SK-N-SH treated with all-trans-retinoic acid at 6 μM for 48 hours (cell line): ENCODE results near the gene KCNG2.

Source experiments
- ATAC-seq: fragments of 200-7000 bp; cut with Tn5 transposase; 3 replicates; pipeline ENCODE4 v1.9.1; 2020; ENCODE audit warnings: mild to moderate bottlenecking, moderate library complexity
- ARNTL ChIP-seq: fragments of 450-650 bp; formaldehyde crosslinking; IDR thresholded peaks from 2 replicates; pipeline ENCODE4 v1.5.0; 2020; ENCODE audit warnings: low read depth, mild to moderate bottlenecking, moderate library complexity, borderline replicate concordance
- BACH2 ChIP-seq: fragments of 250-450 bp; sonication (Bioruptor Pico); IDR thresholded peaks from 2 replicates; pipeline ENCODE4 v1.9.0; 2021; ENCODE audit warnings: mild to moderate bottlenecking, borderline replicate concordance
- CSDC2 ChIP-seq: fragments of 250-450 bp; sonication (Bioruptor Pico); IDR thresholded peaks from 2 replicates; pipeline ENCODE4 v1.5.0; 2020; ENCODE audit warnings: mild to moderate bottlenecking, moderate library complexity
- ESRRG ChIP-seq: fragments of 250-450 bp; sonication (Bioruptor Pico); IDR thresholded peaks from 2 replicates; pipeline ENCODE4 v1.6.1; 2021; ENCODE audit warnings: mild to moderate bottlenecking
- GLIS3 ChIP-seq: fragments of 250-450 bp; sonication (Bioruptor Pico); IDR thresholded peaks from 2 replicates; pipeline ENCODE4 v1.5.0; 2020; ENCODE audit warnings: mild to moderate bottlenecking, moderate library complexity
- ISL1 ChIP-seq: fragments of 250-450 bp; sonication (Bioruptor Pico); IDR thresholded peaks from 2 replicates; pipeline ENCODE4 v2.1.2; 2022; ENCODE audit warnings: mild to moderate bottlenecking, moderate library complexity
- OSR1 ChIP-seq: fragments of 250-450 bp; sonication (Bioruptor Pico); IDR thresholded peaks from 2 replicates; pipeline ENCODE4 v1.8.0; 2022; ENCODE audit warnings: moderate library complexity, mild to moderate bottlenecking, inconsistent platforms
- PPARA ChIP-seq: fragments of 250-450 bp; sonication (Bioruptor Pico); IDR thresholded peaks from 2 replicates; pipeline ENCODE4 v1.5.0; 2020; ENCODE audit warnings: mild to moderate bottlenecking, borderline replicate concordance
- RARB ChIP-seq: fragments of 250-450 bp; sonication (Bioruptor Pico); IDR thresholded peaks from 2 replicates; pipeline ENCODE4 v1.8.0; 2021; ENCODE audit warnings: mild to moderate bottlenecking, moderate library complexity
- SNAI2 ChIP-seq: fragments of 250-450 bp; sonication (Bioruptor Pico); IDR thresholded peaks from 2 replicates; pipeline ENCODE4 v1.5.0; 2020; ENCODE audit warnings: mild to moderate bottlenecking, moderate library complexity
- TCF4 ChIP-seq: fragments of 250-450 bp; sonication (Bioruptor Pico); IDR thresholded peaks from 2 replicates; pipeline ENCODE4 v1.8.0; 2021; ENCODE audit warnings: mild to moderate bottlenecking, moderate library complexity, borderline replicate concordance
- TOX ChIP-seq: fragments of 250-450 bp; sonication (Bioruptor Pico); IDR thresholded peaks from 2 replicates; pipeline ENCODE4 v1.8.0; 2021; ENCODE audit warnings: mild to moderate bottlenecking, moderate library complexity, borderline replicate concordance
- ZC3H10 ChIP-seq: fragments of 250-450 bp; sonication (Bioruptor Pico); IDR thresholded peaks from 2 replicates; pipeline ENCODE4 v1.5.1; 2021; ENCODE audit warnings: mild to moderate bottlenecking, moderate library complexity
- ZFP3 ChIP-seq: fragments of 250-450 bp; sonication (Bioruptor Pico); IDR thresholded peaks from 2 replicates; pipeline ENCODE4 v1.5.0; 2020; ENCODE audit warnings: mild to moderate bottlenecking, moderate library complexity
- ZFP30 ChIP-seq: fragments of 450-650 bp; formaldehyde crosslinking; IDR thresholded peaks from 2 replicates; pipeline ENCODE4 v1.5.0; 2022; ENCODE audit warnings: mild to moderate bottlenecking, moderate library complexity
- ZNF70 ChIP-seq: fragments of 450-650 bp; formaldehyde crosslinking; IDR thresholded peaks from 2 replicates; pipeline ENCODE4 v1.5.0; 2020; ENCODE audit warnings: mild to moderate bottlenecking, moderate library complexity
- ZNF8 ChIP-seq: fragments of 450-650 bp; formaldehyde crosslinking; IDR thresholded peaks from 2 replicates; pipeline ENCODE4 v1.5.0; 2020; ENCODE audit warnings: mild to moderate bottlenecking, moderate library complexity
- TF ChIP-seq, protein P1 (sequence below): fragments of 250-450 bp; sonication (Bioruptor Pico); IDR thresholded peaks from 2 replicates; pipeline ENCODE4 v1.8.0; 2021; ENCODE audit warnings: low read depth, mild to moderate bottlenecking, moderate library complexity, borderline replicate concordance
- TF ChIP-seq, protein P2 (sequence below): fragments of 250-450 bp; sonication (Bioruptor Pico); IDR thresholded peaks from 2 replicates; pipeline ENCODE4 v1.5.1; 2020; ENCODE audit warnings: low read depth, mild to moderate bottlenecking, moderate library complexity
- TF ChIP-seq, protein P3 (sequence below): fragments of 250-450 bp; sonication (Bioruptor Pico); IDR thresholded peaks from 2 replicates; pipeline ENCODE4 v1.8.0; 2020; ENCODE audit warnings: mild to moderate bottlenecking, moderate library complexity, borderline replicate concordance
- TF ChIP-seq, protein P4 (sequence below): fragments of 250-450 bp; sonication (Bioruptor Pico); IDR thresholded peaks from 2 replicates; pipeline ENCODE4 v1.5.1; 2021; ENCODE audit warnings: mild to moderate bottlenecking, moderate library complexity

The KCNG2 gene

DNA sequence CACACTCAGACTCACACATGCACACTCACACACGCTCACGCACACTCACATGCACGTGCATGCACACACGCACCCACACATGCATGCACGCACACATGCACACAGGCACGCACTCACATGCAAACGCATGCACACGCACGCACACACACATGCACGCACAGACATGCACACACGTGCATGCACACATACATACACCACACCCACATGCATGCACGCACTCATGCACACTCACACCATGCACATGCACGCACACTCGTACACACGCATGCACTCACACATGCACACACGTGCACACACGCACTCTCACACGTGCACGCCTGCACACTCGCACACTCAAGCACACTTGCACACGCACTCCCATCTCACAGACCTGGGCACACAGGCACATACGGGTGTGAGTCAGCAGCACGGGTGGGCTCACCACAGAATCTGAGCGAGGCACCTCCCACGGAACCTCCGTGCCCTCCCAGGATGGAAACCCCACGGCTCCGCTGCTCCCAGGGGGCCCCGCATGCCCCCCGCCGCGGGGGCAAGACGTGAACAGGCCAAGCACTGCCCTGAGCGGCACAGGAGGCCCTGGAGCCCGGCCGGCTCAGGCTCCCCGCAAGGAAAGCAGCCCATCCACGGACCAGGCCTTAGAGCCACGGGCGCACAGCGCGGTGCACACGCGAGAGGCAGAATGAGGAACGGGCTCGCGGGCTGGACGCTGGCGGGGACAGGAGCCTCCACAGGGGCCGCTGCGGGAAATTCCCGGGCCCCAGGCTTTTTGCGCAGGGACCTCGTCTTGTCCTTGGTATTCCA is 8.4 kb upstream of the KCNG2 start:
- no peak for TF ChIP-seq ARNTL (CRISPR knock-in tag)
- TF ChIP-seq, protein P1, sequence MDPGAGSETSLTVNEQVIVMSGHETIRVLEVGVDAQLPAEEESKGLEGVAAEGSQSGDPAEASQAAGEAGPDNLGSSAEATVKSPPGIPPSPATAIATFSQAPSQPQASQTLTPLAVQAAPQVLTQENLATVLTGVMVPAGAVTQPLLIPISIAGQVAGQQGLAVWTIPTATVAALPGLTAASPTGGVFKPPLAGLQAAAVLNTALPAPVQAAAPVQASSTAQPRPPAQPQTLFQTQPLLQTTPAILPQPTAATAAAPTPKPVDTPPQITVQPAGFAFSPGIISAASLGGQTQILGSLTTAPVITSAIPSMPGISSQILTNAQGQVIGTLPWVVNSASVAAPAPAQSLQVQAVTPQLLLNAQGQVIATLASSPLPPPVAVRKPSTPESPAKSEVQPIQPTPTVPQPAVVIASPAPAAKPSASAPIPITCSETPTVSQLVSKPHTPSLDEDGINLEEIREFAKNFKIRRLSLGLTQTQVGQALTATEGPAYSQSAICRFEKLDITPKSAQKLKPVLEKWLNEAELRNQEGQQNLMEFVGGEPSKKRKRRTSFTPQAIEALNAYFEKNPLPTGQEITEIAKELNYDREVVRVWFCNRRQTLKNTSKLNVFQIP (CRISPR knock-in tag) = no peak
- TF ChIP-seq, protein P2, sequence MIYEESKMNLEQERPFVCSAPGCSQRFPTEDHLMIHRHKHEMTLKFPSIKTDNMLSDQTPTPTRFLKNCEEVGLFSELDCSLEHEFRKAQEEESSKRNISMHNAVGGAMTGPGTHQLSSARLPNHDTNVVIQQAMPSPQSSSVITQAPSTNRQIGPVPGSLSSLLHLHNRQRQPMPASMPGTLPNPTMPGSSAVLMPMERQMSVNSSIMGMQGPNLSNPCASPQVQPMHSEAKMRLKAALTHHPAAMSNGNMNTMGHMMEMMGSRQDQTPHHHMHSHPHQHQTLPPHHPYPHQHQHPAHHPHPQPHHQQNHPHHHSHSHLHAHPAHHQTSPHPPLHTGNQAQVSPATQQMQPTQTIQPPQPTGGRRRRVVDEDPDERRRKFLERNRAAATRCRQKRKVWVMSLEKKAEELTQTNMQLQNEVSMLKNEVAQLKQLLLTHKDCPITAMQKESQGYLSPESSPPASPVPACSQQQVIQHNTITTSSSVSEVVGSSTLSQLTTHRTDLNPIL (CRISPR knock-in tag) = no peak
- TF ChIP-seq, protein P3, sequence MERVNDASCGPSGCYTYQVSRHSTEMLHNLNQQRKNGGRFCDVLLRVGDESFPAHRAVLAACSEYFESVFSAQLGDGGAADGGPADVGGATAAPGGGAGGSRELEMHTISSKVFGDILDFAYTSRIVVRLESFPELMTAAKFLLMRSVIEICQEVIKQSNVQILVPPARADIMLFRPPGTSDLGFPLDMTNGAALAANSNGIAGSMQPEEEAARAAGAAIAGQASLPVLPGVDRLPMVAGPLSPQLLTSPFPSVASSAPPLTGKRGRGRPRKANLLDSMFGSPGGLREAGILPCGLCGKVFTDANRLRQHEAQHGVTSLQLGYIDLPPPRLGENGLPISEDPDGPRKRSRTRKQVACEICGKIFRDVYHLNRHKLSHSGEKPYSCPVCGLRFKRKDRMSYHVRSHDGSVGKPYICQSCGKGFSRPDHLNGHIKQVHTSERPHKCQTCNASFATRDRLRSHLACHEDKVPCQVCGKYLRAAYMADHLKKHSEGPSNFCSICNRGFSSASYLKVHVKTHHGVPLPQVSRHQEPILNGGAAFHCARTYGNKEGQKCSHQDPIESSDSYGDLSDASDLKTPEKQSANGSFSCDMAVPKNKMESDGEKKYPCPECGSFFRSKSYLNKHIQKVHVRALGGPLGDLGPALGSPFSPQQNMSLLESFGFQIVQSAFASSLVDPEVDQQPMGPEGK (CRISPR knock-in tag) = no peak

DNA sequence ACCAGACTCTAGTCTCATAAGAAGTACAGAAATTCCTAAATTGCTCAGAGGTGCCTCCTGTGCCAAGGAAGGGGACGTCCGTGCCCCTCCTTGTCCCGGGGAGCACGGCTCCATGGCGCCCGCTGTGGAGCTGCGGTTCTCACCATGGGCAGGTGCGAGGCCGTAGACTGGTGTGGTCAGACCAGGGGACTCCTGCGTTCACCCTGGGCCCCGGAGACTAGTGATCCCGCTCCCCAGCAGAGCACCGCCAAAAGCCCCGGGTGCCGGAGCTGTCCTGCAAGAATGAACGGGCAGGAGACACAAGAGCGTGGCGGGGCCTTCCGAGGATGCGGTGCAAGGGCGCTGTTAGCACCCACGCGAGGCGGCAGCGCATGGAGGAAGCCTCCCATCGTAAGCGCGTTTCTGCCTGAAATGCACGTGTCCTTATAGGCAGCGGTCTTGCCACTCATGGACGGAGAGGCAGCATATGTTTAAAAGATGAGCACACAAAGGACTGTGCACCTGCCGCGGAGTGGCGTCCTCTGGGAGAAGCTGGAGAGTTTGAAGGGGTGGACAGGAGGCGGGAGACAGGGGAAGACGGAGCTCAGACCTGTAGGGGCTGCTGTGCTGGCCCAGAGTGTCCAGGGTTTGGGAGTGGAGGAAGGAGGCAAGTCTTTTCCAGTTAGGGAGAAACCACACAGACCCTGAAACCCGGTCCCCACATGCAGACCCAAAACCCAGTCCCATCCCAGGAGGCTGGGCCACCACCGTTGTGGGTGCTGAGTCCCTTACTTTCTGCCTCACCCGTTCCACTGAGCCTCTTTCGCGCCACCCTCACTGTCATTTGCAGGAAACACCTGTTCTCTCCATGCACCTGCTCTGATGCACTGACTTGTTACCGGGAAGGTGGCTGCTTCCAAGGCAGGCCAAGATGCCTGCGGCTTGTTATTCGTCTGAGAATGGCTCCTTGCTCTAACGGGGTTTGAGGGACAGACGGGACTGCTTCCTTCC is 7.5 kb upstream of the KCNG2 start:
- TF ChIP-seq TOX (no peak), TCF4 (CRISPR knock-in tag) (no peak), RARB (no peak), ZNF70 (CRISPR knock-in tag) (no peak), ZNF8 (CRISPR knock-in tag) (no peak), GLIS3 (CRISPR knock-in tag) (no peak), ISL1 (no peak), BACH2 (CRISPR knock-in tag) (no peak), PPARA (CRISPR knock-in tag) (no peak), CSDC2 (CRISPR knock-in tag) (no peak), ZC3H10 (CRISPR knock-in tag) (no peak), ARNTL (CRISPR knock-in tag) (no peak)
- TF ChIP-seq, protein P1 (CRISPR knock-in tag) = no peak
- no peak for ATAC-seq

More for the DNA sequence above, 8.4 kb upstream of the KCNG2 start:
- no peak for ATAC-seq

DNA sequence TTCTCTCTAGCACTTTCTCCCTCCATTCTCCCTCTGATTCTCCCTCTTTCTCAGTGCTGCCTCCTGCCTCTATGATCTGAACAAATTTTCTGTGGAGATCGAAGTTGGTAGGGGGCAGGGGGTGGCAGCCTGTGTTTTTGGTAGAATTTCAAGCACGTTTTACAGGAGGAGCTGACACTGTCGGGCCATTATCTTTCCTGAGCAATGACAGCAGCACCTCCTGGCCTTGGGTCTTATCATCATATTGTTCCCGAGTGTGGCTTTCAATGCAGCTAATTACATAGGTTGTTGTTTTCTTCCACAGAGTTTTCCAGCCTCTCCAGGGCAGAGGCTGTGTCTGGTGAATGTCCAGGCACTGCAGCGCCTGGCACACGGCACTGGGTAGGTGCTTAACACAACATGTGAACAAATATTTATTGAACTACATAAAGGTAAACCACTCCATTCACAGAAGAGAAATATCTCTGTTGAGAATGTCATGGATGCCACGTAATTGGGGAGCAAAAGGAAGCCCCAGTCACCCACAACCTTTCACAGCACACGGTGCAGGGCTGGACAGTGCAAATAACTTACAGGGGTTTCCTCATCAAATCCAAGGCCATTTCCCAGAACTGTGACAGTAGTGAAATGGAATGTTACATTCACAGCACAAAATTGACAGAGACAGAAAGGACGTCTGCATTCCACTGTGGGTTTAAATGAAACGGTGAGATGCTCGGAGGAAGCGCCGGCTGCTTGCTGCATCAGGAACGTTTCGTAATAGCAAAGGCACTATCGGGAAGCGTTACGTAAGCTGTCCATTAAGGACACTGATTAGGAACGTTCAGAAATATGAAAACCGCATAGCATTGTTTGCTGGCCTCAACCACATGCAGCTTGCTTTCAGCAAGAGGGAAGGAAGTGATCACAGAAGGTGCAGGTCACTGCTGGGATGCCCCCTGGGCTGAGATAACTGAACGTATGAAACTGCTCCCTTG is 6.5 kb upstream of the KCNG2 start:
- ATAC-seq = peak; percentile 77

More for the DNA sequence above, 6.5 kb upstream of the KCNG2 start:
- no peak for TF ChIP-seq BACH2 (CRISPR knock-in tag)
- TF ChIP-seq CSDC2 (CRISPR knock-in tag) = peak; percentile 67; the same call in 1 of the 2 replicates
- TF ChIP-seq ZNF70 (CRISPR knock-in tag) = no peak
- TF ChIP-seq, protein P2 (CRISPR knock-in tag) = peak; percentile 52; the same call in 1 of the 2 replicates
- no peak for TF ChIP-seq SNAI2 (CRISPR knock-in tag)
- peak; percentile 87 for TF ChIP-seq ISL1
- TF ChIP-seq ESRRG = no peak
- TF ChIP-seq ZC3H10 (CRISPR knock-in tag) = no peak
- TF ChIP-seq ZFP30 (CRISPR knock-in tag) = no peak
- TF ChIP-seq, protein P4, sequence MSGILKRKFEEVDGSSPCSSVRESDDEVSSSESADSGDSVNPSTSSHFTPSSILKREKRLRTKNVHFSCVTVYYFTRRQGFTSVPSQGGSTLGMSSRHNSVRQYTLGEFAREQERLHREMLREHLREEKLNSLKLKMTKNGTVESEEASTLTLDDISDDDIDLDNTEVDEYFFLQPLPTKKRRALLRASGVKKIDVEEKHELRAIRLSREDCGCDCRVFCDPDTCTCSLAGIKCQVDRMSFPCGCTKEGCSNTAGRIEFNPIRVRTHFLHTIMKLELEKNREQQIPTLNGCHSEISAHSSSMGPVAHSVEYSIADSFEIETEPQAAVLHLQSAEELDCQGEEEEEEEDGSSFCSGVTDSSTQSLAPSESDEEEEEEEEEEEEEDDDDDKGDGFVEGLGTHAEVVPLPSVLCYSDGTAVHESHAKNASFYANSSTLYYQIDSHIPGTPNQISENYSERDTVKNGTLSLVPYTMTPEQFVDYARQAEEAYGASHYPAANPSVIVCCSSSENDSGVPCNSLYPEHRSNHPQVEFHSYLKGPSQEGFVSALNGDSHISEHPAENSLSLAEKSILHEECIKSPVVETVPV (CRISPR knock-in tag) = no peak
- TF ChIP-seq OSR1 (CRISPR knock-in tag) = no peak
- peak; percentile 87 for TF ChIP-seq ZFP3 (CRISPR knock-in tag)
- peak; percentile 63; the same call in 1 of the 2 replicates for TF ChIP-seq GLIS3 (CRISPR knock-in tag)
